Trophoblast cell (in vitro differentiated cells and primary cell): ENCODE results near the gene IL6R.

ENCODE experiments used
- DNase-seq, 2 donors: peaks; one replicate each; pipeline ENCODE4 v3.0.0-alpha.2; 2016
- H2AFZ ChIP-seq: 2 replicates; pipeline ENCODE4 v1.6.1; 2013; ENCODE audit warnings: low read length, moderate library complexity, mild to moderate bottlenecking; ENCODE audit not compliant: insufficient read depth, poor library complexity
- H2AK5ac ChIP-seq: 2 replicates; pipeline ENCODE4 v1.6.1; 2013; ENCODE audit warnings: mild to moderate bottlenecking, low read length
- H2BK120ac ChIP-seq: 2 replicates; pipeline ENCODE4 v1.6.1; 2013; ENCODE audit warnings: low read length, mild to moderate bottlenecking, moderate library complexity; ENCODE audit not compliant: insufficient read depth, poor library complexity
- H2BK12ac ChIP-seq: 2 replicates; pipeline ENCODE4 v1.6.1; 2013; ENCODE audit warnings: mild to moderate bottlenecking, low read length, moderate library complexity
- H2BK5ac ChIP-seq: 2 replicates; pipeline ENCODE4 v1.6.1; 2013; ENCODE audit warnings: low read length, low read depth, moderate library complexity, mild to moderate bottlenecking; ENCODE audit not compliant: poor library complexity
- H3K14ac ChIP-seq: 2 replicates; pipeline ENCODE4 v1.6.1; 2013; ENCODE audit warnings: mild to moderate bottlenecking, low read length
- H3K18ac ChIP-seq: 2 replicates; pipeline ENCODE4 v1.6.1; 2013; ENCODE audit warnings: mild to moderate bottlenecking, low read length
- H3K23ac ChIP-seq: 2 replicates; pipeline ENCODE4 v1.6.1; 2013; ENCODE audit warnings: low read length
- H3K27ac ChIP-seq: 2 replicates; pipeline ENCODE4 v1.5.1; 2013; ENCODE audit warnings: low read depth, mild to moderate bottlenecking, inconsistent platforms, low read length, moderate library complexity
- H3K27me3 ChIP-seq: 2 replicates; pipeline ENCODE4 v1.6.1; 2013; ENCODE audit warnings: inconsistent platforms, mild to moderate bottlenecking, low read length, moderate library complexity; ENCODE audit not compliant: insufficient read depth
- H3K36me3 ChIP-seq, 2 experiments: 1 replicate in 1 of 2; 2 replicates in 1 of 2; pipeline ENCODE4 v1.6.1; 2013; ENCODE audit warnings: low read length in 2 of 2, mild to moderate bottlenecking in 2 of 2, moderate library complexity in 1 of 2; ENCODE audit not compliant: insufficient read depth in 2 of 2, control insufficient read depth in 1 of 2
- H3K4ac ChIP-seq: 2 replicates; pipeline ENCODE4 v1.6.1; 2013; ENCODE audit warnings: low read depth, mild to moderate bottlenecking, low read length, moderate library complexity
- H3K4me1 ChIP-seq, 2 experiments: 1 replicate in 1 of 2; 2 replicates in 1 of 2; pipeline ENCODE4 v1.6.1; 2013; ENCODE audit warnings: low read length in 2 of 2, mild to moderate bottlenecking in 2 of 2, moderate library complexity in 1 of 2; ENCODE audit not compliant: insufficient read depth in 2 of 2, control insufficient read depth in 1 of 2
- H3K4me2 ChIP-seq: 2 replicates; pipeline ENCODE4 v1.6.1; 2013; ENCODE audit warnings: inconsistent platforms, mild to moderate bottlenecking, low read length, moderate library complexity
- H3K4me3 ChIP-seq: 2 replicates; pipeline ENCODE4 v1.5.1; 2013; ENCODE audit warnings: mild to moderate bottlenecking, low read depth, low read length, inconsistent platforms
- H3K79me1 ChIP-seq: one replicate; pipeline ENCODE4 v1.6.1; 2013; ENCODE audit warnings: low read length
- H3K79me2 ChIP-seq: 2 replicates; pipeline ENCODE4 v1.6.1; 2013; ENCODE audit warnings: low read length, mild to moderate bottlenecking; ENCODE audit not compliant: control insufficient read depth, insufficient read depth, poor library complexity
- H3K9ac ChIP-seq: 2 replicates; pipeline ENCODE4 v1.6.1; 2013; ENCODE audit warnings: mild to moderate bottlenecking, low read length
- H3K9me3 ChIP-seq: 2 replicates; pipeline ENCODE4 v1.6.1; 2013; ENCODE audit warnings: low read depth, mild to moderate bottlenecking, control low read depth, inconsistent platforms, low read length; ENCODE audit not compliant: insufficient read depth
- H4K12ac ChIP-seq: 2 replicates; pipeline ENCODE4 v1.6.1; 2013; ENCODE audit warnings: low read depth, mild to moderate bottlenecking, low read length, moderate library complexity
- H4K8ac ChIP-seq: 2 replicates; pipeline ENCODE4 v1.6.1; 2013; ENCODE audit warnings: low read depth, mild to moderate bottlenecking, low read length, moderate library complexity
- H4K91ac ChIP-seq: one replicate; pipeline ENCODE4 v1.6.1; 2013; ENCODE audit warnings: low read depth, mild to moderate bottlenecking, low read length, moderate library complexity
- WGBS: extraction: QIAGEN DNeasy Blood & Tissue Kit; methylation state at CpG from one replicate; pipeline ENCODE4 v1.1.7; 2013; ENCODE audit warnings: missing lambda C conversion rate; ENCODE audit not compliant: insufficient read length, insufficient coverage; ENCODE audit errors: extremely low coverage; 5-methylcytosine and 5-hydroxymethylcytosine counted together

IL6R gene

GRCh38 chr1:154495496-154496273 lies 90.5 kb downstream of the IL6R start:
- Histone ChIP-seq H3K4me2 (no peak overlapping the region), H2BK12ac (no peak overlapping the region), H3K9ac (no peak overlapping the region), H4K12ac (no peak overlapping the region), H4K91ac (no peak overlapping the region), H4K8ac (no peak overlapping the region), H3K79me2 (no peaks in the 10 kb centered on the region), H2AK5ac (no peak overlapping the region), H3K23ac (no peak overlapping the region), H3K9me3 (peaks cover 2% of the 10 kb centered on the region), H3K79me1 (no peaks in the 10 kb centered on the region), H2AFZ (no peak overlapping the region), H3K4me1 (peaks cover 0 to 2% of the 10 kb centered on the region in 2 experiments), H3K4me3 (no peak overlapping the region), H3K27ac (no peak overlapping the region), H3K18ac (no peak overlapping the region), H3K4ac (no peak overlapping the region), H3K36me3 (no peaks in the 10 kb centered on the region), H2BK5ac (no peak overlapping the region), H3K27me3 (peaks cover 14% of the 10 kb centered on the region), H3K14ac (no peak overlapping the region), H2BK120ac (no peak overlapping the region)
- DNase-seq, result no peak
- WGBS, result no CpG with 5 or more reads among the region's 8 CpGs

- Histone ChIP-seq H3K14ac (no peak overlapping the region), H3K27me3 (peaks cover 20% of the 10 kb centered on the region), H3K4me2 (no peak overlapping the region), H3K4ac (no peak overlapping the region), H4K91ac (no peak overlapping the region), H3K23ac (no peak overlapping the region), H3K4me1 (peaks cover 2% of the 10 kb centered on the region in 2 experiments), H2AK5ac (no peak overlapping the region), H2BK120ac (no peak overlapping the region), H3K79me2 (no peaks in the 10 kb centered on the region), H2BK12ac (no peak overlapping the region), H3K36me3 (no peaks in the 10 kb centered on the region), H3K4me3 (no peak overlapping the region), H3K18ac (no peak overlapping the region), H3K9ac (no peak overlapping the region), H3K27ac (no peak overlapping the region), H3K79me1 (no peaks in the 10 kb centered on the region), H2AFZ (no peak overlapping the region), H4K8ac (no peak overlapping the region), H3K9me3 (peaks cover 2% of the 10 kb centered on the region), H4K12ac (no peak overlapping the region), H2BK5ac (no peak overlapping the region)
- DNase-seq, result no peak
- no CpG with 5 or more reads among the region's 5 CpGs for WGBS
Measured at GRCh38 chr1:154496383-154496782, 91.2 kb downstream of the IL6R start.

GRCh38 chr1:154497026-154497806 lies 92.1 kb downstream of the IL6R start:
- no peak overlapping the region for H4K12ac ChIP-seq
- H3K27ac ChIP-seq, result no peak overlapping the region
- no peak overlapping the region for H3K4me3 ChIP-seq
- no peak overlapping the region for H2BK12ac ChIP-seq
- H2BK120ac ChIP-seq, result no peak overlapping the region
- H3K4ac ChIP-seq, result no peak overlapping the region
- no peak overlapping the region for H3K23ac ChIP-seq
- H3K4me2 ChIP-seq, result no peak overlapping the region
- no peak for DNase-seq
- H4K91ac ChIP-seq, result no peak overlapping the region
- WGBS, result no CpG with 5 or more reads among the region's 5 CpGs
- no peak overlapping the region for H3K14ac ChIP-seq
- H3K18ac ChIP-seq, result no peak overlapping the region
- no peaks in the 10 kb centered on the region for H3K36me3 ChIP-seq
- no peak overlapping the region for H2AFZ ChIP-seq
- no peaks in the 10 kb centered on the region for H3K79me2 ChIP-seq
- H3K4me1 ChIP-seq, result peaks cover 9 to 10% of the 10 kb centered on the region in 2 experiments
- no peak overlapping the region for H3K9ac ChIP-seq
- peaks cover 28% of the 10 kb centered on the region for H3K27me3 ChIP-seq
- no peak overlapping the region for H2AK5ac ChIP-seq
- no peaks in the 10 kb centered on the region for H3K79me1 ChIP-seq
- H3K9me3 ChIP-seq, result peaks cover 6% of the 10 kb centered on the region
- no peak overlapping the region for H4K8ac ChIP-seq
- H2BK5ac ChIP-seq, result no peak overlapping the region

GRCh38 chr1:154499446-154499845 lies 94.3 kb downstream of the IL6R start:
- peaks cover 42% of the 10 kb centered on the region for H3K27me3 ChIP-seq
- no peak overlapping the region for H3K18ac ChIP-seq
- H3K14ac ChIP-seq, result no peak overlapping the region
- H4K12ac ChIP-seq, result no peak overlapping the region
- H4K8ac ChIP-seq, result no peak overlapping the region
- no peak overlapping the region for H3K9ac ChIP-seq
- no peak overlapping the region for H3K23ac ChIP-seq
- H2BK120ac ChIP-seq, result no peak overlapping the region
- H3K9me3 ChIP-seq, result peaks cover 12% of the 10 kb centered on the region
- WGBS, result no CpG with 5 or more reads among the region's 1 CpG
- no peak overlapping the region for H3K4ac ChIP-seq
- H3K27ac ChIP-seq, result no peak overlapping the region
- no peak overlapping the region for H2BK12ac ChIP-seq
- no peaks in the 10 kb centered on the region for H3K36me3 ChIP-seq
- no peak overlapping the region for H3K4me2 ChIP-seq
- H3K4me1 ChIP-seq, result peaks cover 10 to 13% of the 10 kb centered on the region in 2 experiments
- H2BK5ac ChIP-seq, result no peak overlapping the region
- H2AFZ ChIP-seq, result no peak overlapping the region
- DNase-seq, result peak in 1 of 2 donors; percentile 20
- H3K79me1 ChIP-seq, result no peaks in the 10 kb centered on the region
- H2AK5ac ChIP-seq, result no peak overlapping the region
- no peaks in the 10 kb centered on the region for H3K79me2 ChIP-seq
- no peak overlapping the region for H3K4me3 ChIP-seq
- H4K91ac ChIP-seq, result no peak overlapping the region
